NCI-H1694 (cell line): ENCODE measurements around the gene R3HCC1L.

Experiments
- DNase-seq: peaks from one replicate; lab custom pipeline; 2025; lab: John Stamatoyannopoulos, UW

R3HCC1L gene

GRCh38 chr10:98260350-98260749, 125.9 kb downstream of the R3HCC1L start:
- no peak for DNase-seq

- DNase-seq: no peak
These were observed 126.3 kb downstream of the R3HCC1L start for GRCh38 chr10:98260752-98261151.

DNA sequence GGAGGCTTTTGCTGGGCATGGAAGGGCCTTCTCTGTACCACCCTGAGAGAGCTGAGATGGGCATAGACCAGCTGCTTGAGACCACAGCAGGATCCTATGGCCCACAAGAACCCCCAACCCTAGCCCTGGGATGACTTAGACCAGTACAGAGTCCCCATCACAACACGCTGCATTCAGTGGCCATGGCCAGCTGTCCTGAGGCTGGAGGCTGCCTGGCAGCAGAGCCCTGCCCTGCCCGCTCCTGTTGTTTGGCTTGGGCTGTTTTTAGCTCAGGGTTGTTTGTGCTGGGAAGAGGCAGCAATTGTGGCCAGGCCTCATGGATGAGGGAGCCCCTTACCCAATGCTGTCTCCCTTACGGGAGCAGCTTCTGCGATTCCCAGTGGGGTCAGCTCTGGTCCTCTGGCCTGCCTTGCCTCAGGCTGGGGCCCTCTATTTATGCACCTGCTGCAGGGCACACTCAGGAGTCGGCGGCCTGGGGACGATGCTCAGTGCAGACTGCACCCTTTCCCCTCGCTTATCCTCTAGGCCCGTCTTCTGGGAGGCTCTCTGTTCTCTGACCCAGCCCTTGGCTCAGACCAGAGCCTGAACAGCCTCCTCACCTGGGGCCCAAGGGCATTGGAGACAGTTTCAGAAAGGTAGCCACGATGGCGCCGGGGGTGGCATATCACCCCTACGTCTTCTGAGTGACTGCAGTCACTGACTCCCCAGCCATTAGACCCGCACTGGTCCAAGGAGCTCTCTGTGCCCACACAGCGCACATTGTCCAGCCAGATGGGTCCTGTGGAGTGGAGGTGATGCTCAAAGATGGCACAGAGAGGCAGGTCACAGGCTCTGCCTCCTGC, 127.2 kb downstream of the R3HCC1L start:
- DNase-seq: no peak

DNA sequence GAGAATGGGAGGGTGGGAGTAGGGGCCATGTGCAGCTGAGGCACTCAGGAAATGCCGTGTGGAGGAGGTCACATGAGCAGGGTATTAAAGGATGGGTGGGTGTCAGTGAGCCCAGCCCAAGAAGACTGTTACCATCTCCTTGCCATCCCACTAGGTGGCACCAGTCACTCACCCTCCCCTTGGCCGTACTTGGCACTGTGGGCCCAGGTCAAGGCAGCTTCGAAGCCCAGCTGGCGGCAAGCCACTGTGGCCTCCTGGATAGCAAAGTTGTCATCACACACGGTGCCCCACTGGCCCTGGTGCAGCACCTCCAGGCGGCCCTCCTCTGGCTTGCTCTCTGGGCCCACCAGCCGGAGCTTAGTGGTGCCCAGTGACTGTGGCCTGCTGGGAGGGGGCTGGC, 128.1 kb downstream of the R3HCC1L start:
- no peak for DNase-seq

DNA sequence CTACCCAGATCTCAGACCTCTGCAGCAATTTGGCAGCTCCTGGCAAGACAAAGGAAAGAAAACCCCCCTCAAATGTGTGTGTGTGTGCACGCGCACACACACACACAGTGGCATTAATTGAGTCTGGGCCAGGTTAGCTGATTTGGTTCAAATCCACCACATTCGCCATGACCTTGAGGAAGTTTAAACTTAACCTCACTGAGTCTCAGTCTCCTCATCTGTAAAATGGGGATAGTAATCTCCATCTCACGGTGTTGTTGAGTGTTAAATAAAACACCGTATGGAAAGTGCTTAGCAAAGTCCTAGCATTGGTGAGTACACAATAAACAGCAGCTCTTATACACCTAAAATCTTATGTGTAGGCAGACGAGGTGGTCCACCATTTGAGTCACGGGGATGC, 128.6 kb downstream of the R3HCC1L start:
- no peak for DNase-seq

- DNase-seq: no peak
These were observed 130.1 kb downstream of the R3HCC1L start for GRCh38 chr10:98264378-98265065.

- no peak for DNase-seq
These were observed 131.2 kb downstream of the R3HCC1L start for GRCh38 chr10:98265403-98266378.

GRCh38 chr10:98266647-98267046, 132.2 kb downstream of the R3HCC1L start:
- DNase-seq: no peak

DNA sequence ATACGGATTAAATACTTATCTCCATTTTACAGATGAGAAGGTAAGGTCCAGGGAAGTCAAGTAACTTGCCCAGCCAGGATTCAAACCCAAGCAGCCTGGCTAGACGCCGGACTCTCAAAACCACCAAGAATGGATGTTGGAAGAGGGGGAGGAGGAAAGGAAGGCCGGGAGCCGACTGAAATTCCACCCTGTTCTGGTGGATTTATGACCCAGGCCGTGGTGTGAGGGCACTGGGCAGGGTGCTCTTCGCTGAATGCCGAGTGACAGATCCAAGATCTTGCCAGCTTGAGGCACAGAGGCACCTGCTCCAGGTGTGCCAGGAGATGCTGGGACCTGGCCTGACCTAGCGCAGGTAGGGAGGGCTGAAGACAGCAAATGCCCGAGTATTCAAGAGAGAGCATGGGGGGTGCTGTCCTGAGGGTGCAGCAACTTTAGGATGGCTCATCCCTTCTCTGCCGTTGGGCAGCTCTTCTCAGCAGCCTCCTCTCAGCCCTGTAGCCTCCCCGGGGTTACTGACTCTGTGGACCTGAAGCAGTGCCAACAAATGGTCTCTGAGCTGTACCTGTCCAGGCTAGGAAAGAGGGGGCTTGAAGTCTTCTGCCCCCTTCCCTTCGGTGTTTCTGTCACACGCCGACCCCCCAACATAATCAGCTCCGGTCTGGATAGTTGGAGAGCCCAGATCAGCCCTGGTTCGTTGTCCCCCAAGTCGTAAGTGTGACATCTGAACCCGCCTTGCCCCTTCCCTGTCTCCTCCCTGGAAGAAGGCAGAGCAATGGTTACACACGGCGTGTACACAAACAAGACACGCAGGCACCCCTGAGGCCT, 132.8 kb downstream of the R3HCC1L start:
- no peak for DNase-seq

DNA sequence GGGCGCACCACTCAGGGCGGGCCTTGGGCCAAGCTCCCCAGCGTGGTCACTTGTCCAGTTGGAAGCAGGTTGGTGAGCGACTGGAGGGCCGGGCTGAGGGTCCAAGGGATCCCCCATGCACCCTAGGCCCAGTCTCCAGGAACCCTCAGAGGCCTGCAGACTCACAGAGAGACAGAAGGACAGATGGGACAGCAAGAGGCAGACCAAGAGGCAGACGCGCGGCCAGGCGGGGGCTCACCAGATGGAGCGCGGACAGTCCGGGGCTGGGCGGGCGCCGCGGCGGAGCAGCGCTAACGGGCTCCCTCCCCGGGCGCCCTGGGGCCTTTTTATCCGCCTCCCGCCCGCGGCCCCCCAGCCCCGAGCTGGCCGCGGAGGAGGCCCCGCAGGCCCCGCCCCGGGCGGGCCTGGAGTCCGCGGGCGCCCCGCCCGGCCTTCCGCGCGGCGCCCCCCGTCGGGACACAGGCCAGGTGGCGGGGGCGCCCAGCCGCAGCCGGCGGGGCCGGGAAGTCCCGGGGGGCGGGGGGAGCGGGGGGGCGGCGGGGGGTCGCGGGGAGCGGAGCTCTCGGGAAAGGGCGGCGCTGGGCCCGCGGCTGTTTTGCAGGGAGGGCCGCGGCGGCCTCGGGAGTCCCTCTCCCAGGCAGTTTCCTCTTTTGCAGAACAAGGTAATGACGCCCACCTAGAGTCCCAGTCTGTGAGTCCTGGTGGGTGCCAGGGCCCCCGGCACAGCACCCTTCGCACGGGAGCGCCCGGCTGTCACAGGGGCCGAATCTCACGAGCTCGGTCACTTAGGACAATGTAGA, 133.6 kb downstream of the R3HCC1L start, which contains the start of gene LOXL4:
TSS of gene LOXL4 (minus strand) at position 301 of the 800 bp plus-strand sequence. CDS start 5,175 bp downstream, outside the sequence.
- no peak for DNase-seq

DNA sequence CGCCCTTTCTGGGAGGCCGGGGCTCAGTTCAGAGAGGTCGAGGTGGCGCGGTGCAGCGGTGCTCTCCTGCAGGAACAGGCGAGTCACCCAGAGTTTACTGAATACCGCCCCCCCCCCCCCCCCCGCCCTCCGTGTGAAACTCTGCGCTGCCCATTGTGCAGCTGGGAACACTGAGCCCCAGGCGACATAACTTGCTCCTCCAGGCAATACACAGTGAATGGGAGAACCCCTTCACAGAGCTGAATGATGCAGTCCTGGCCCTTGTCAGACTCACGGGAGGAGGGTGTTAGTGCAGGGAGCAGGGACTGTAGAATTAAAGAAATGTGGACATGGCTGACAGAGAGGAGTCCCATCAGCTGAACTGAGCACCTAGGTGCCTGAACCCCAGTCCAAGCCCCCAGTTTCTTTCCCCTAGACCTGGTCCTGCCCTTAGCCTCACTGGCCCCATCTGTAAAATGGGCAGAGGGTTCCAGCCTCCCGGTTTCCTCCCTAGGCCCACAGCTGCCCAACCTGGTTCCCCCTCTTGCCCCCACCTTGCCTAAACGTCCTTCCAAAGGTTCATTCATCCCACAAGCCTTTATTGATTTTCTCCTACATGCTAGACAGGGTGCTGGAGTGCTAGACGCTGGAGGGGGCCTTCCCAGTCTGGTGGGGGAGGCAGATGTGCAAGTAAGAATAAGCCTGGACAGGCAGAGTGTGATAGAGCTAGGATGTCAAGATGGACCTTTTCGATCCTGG, 134.4 kb downstream of the R3HCC1L start:
- DNase-seq: no peak

- no peak for DNase-seq
These were observed 135.0 kb downstream of the R3HCC1L start for GRCh38 chr10:98269435-98269912.

DNA sequence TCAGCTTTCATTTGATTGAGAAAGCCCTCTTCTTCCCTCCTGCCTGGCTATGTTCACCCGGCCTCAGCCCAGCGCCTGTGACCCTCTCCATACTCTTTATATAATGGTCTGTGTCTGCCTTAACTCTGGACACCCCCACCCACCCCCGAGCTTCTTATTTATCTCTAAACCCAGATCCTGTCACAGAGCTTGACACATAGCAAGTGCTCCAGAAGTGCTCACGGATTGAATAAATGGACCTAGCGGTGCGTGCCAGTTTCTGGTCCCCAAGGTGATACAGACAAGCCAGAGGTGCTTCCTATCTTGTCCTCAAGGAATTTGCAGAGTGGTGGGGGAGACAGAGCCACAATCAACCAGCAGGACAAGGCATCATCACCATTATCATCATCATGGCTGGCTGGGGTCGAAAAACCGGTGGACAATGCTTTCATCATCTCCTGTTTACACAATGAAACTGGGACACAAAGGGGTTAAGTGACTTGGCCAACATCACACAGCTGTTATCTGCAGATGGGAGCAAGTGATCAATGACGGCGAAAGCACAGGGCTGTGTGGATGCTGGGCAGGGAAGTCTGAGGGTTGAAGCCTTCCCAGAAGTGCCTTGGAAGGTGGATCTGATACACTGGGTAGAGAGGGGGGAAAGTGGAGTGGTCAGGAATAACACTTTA, 135.8 kb downstream of the R3HCC1L start:
- DNase-seq: no peak

- DNase-seq: no peak
These were observed 136.3 kb downstream of the R3HCC1L start for GRCh38 chr10:98270786-98271185.

DNA sequence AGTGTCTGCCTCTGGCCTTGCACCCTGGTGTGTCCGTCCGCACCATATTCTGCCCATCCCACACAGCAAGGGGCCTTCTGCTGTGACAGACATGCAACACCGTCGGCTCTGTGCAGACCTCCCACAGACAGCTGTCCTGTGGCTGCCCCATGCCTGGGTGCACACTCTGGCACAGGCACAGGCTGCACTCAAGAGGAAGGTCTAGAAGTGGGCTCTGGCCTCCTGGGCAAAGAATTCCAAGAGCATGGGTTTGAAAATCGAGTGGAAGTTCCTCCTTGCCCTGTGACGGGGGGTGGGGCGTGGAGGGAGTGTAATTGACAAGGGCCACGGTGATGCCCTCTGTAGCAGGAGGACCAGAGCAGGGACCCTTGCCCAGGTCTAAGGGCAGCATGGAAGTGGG, 137.8 kb downstream of the R3HCC1L start:
- no peak for DNase-seq

- no peak for DNase-seq
These were observed 138.2 kb downstream of the R3HCC1L start for GRCh38 chr10:98272656-98273055.

GRCh38 chr10:98273057-98273850, 138.8 kb downstream of the R3HCC1L start:
- DNase-seq: no peak

DNA sequence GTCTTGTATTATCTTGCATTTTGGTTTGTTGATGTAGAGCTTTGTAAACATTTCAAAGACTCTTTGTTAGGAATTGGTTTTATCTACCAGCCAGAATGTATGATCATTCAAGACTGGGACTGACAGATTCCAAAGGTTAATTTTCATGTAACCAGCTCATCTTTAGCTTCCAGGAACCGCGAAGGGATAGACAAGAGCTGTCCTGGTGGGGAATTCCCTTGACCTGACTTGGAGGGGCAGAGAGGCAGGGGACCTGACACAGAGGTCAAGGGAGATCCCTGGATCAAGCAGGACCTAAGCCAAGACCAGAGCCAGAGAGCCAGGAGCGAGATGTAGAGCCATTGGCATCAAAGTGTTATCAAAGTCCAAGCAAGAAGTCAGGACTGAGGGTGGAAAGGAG, 140.1 kb downstream of the R3HCC1L start:
- no peak for DNase-seq
